Thyroid gland (tissue), 4 donors: ENCODE results near the gene CCDC92.

ENCODE experiments used
- POLR2A ChIP-seq, 2 donors: fragments of 450-650 bp; IDR thresholded peaks; one replicate each; pipeline ENCODE4 v1.6.1; 2017; ENCODE audit warnings: antibody characterized with exemption in 2 of 2, mild to moderate bottlenecking in 2 of 2, moderate library complexity in 1 of 2
- TF ChIP-seq, protein P1 (sequence below), 6 experiments: fragments of 200-600 bp in 3 of 6; fragments of 450-650 bp in 3 of 6; sonication (generic) in 3 of 6; IDR thresholded peaks; one replicate each; pipeline ENCODE4 v1.5.1; 2016 to 2019; ENCODE audit warnings: antibody characterized with exemption in 6 of 6, mild to moderate bottlenecking in 2 of 6, inconsistent platforms in 1 of 6, moderate library complexity in 1 of 6

DNA sequence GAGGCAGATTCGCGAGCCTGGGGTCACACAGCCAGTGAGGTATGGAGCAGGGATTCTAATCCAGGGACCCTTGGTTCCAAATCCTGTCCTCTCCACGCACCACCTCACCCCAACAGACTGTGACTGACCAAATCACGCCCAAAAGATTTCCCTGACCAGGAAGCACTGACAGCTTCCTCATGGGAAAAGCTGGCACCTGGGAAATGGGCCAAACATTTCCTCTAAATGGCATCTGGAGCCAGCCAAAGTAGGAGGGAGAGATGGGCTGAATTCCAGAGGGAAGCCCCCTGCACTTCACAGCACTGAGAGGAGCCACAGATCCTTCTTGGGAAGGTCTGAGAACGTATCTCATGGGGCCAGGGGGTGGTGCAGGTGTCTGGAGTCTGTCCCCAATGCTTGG, 28.8 kb downstream of the CCDC92 start:
- TF ChIP-seq, protein P1, sequence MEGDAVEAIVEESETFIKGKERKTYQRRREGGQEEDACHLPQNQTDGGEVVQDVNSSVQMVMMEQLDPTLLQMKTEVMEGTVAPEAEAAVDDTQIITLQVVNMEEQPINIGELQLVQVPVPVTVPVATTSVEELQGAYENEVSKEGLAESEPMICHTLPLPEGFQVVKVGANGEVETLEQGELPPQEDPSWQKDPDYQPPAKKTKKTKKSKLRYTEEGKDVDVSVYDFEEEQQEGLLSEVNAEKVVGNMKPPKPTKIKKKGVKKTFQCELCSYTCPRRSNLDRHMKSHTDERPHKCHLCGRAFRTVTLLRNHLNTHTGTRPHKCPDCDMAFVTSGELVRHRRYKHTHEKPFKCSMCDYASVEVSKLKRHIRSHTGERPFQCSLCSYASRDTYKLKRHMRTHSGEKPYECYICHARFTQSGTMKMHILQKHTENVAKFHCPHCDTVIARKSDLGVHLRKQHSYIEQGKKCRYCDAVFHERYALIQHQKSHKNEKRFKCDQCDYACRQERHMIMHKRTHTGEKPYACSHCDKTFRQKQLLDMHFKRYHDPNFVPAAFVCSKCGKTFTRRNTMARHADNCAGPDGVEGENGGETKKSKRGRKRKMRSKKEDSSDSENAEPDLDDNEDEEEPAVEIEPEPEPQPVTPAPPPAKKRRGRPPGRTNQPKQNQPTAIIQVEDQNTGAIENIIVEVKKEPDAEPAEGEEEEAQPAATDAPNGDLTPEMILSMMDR (IDR thresholded peaks at IDR 0.05), result no peak
- no peak for TF ChIP-seq POLR2A (IDR thresholded peaks at IDR 0.05)
